Karpas-422 (cell line): ENCODE results near the gene CADM1. TPM values are rescaled to one million over a fixed set of nuclear protein-coding genes. Genes with fewer than 3 reads are reported as not detected.

Experiments used
- DNase-seq: peaks from one replicate; pipeline ENCODE4 v3.0.0-alpha.2; 2015
- H2AFZ ChIP-seq: fragments of 200-600 bp; sonication (generic); 2 replicates; pipeline ENCODE4 v1.6.1; 2014; ENCODE audit warnings: antibody characterized with exemption, low read length, mixed read lengths
- H3K27ac ChIP-seq: fragments of 200-600 bp; sonication (generic); 2 replicates; pipeline ENCODE4 v1.5.1; 2014; ENCODE audit warnings: mild to moderate bottlenecking, low read length, moderate library complexity
- H3K27me3 ChIP-seq: fragments of 200-600 bp; sonication (generic); 2 replicates; pipeline ENCODE4 v1.6.1; 2014; ENCODE audit warnings: low read length, mixed read lengths
- H3K36me3 ChIP-seq: fragments of 200-600 bp; sonication (generic); 2 replicates; pipeline ENCODE4 v1.6.1; 2014; ENCODE audit warnings: low read length, mixed read lengths; ENCODE audit not compliant: insufficient read depth
- H3K4me1 ChIP-seq: fragments of 200-600 bp; sonication (generic); 2 replicates; pipeline ENCODE4 v1.6.1; 2014; ENCODE audit warnings: mild to moderate bottlenecking, low read length, mixed read lengths
- H3K4me2 ChIP-seq: fragments of 200-600 bp; sonication (generic); 2 replicates; pipeline ENCODE4 v1.6.1; 2014; ENCODE audit warnings: low read length, low read depth, mild to moderate bottlenecking; ENCODE audit not compliant: poor library complexity, severe bottlenecking
- H3K4me3 ChIP-seq: fragments of 200-600 bp; sonication (generic); 2 replicates; pipeline ENCODE4 v1.5.1; 2014; ENCODE audit warnings: mild to moderate bottlenecking, antibody characterized with exemption, low read length, mixed read lengths
- H3K79me2 ChIP-seq: fragments of 200-600 bp; sonication (generic); 2 replicates; pipeline ENCODE4 v1.6.1; 2014; ENCODE audit warnings: mild to moderate bottlenecking, low read length, mixed read lengths
- H3K9ac ChIP-seq: fragments of 200-600 bp; sonication (generic); 2 replicates; pipeline ENCODE4 v1.6.0; 2014; ENCODE audit warnings: low read length
- H3K9me2 ChIP-seq: fragments of 200-600 bp; sonication (generic), shearing (Covaris generic); replicated peaks from 2 replicates; pipeline ENCODE4 v1.6.0; 2014; ENCODE audit warnings: mild to moderate bottlenecking, low read length, moderate library complexity; ENCODE audit not compliant: insufficient read depth
- H3K9me3 ChIP-seq: fragments of 300-700, 200-600 bp; sonication (generic); 2 replicates; pipeline ENCODE4 v1.6.1; 2014; ENCODE audit warnings: low read length, mixed read lengths
- H4K20me1 ChIP-seq: fragments of 200-600 bp; sonication (generic); 2 replicates; pipeline ENCODE4 v1.6.1; 2014; ENCODE audit warnings: mild to moderate bottlenecking, antibody characterized with exemption, low read length, low read depth; ENCODE audit not compliant: insufficient read depth
- total RNA-seq: library from RNA; depleted of rRNA; stranded (reverse); fragments of >200 nt; shearing (Covaris generic); gene quantifications from 2 replicates; pipeline ENCODE4 v1.2.3, GENCODE V29; 2014; ENCODE audit warnings: low replicate concordance

Gene CADM1
- total RNA-seq, 1 experiment from 2014 or later, result not detected

- no peak overlapping the region for H2AFZ ChIP-seq
- H3K4me3 ChIP-seq, result no peak overlapping the region
- no peaks in the 10 kb centered on the region for H3K79me2 ChIP-seq
- H3K9ac ChIP-seq, result no peak overlapping the region
- no peaks in the 10 kb centered on the region for H4K20me1 ChIP-seq
- H3K27me3 ChIP-seq, result no peaks in the 10 kb centered on the region
- H3K27ac ChIP-seq, result no peak overlapping the region
- no peaks in the 10 kb centered on the region for H3K36me3 ChIP-seq
- H3K4me2 ChIP-seq, result no peak overlapping the region
- no peak for DNase-seq
- no peaks in the 10 kb centered on the region for H3K4me1 ChIP-seq
- H3K9me2 ChIP-seq, result no peaks in the 10 kb centered on the region
- no peaks in the 10 kb centered on the region for H3K9me3 ChIP-seq
These were observed 322.7 kb downstream of the CADM1 start for GRCh38 chr11:115181538-115181937.

GRCh38 chr11:115180272-115180671 lies 323.9 kb downstream of the CADM1 start:
- no peak overlapping the region for H3K27ac ChIP-seq
- H3K9ac ChIP-seq, result no peak overlapping the region
- H3K36me3 ChIP-seq, result no peaks in the 10 kb centered on the region
- H3K4me1 ChIP-seq, result no peaks in the 10 kb centered on the region
- H3K4me2 ChIP-seq, result no peak overlapping the region
- no peaks in the 10 kb centered on the region for H3K27me3 ChIP-seq
- H3K9me2 ChIP-seq, result no peaks in the 10 kb centered on the region
- H3K4me3 ChIP-seq, result no peak overlapping the region
- no peaks in the 10 kb centered on the region for H4K20me1 ChIP-seq
- no peaks in the 10 kb centered on the region for H3K79me2 ChIP-seq
- DNase-seq, result no peak
- no peaks in the 10 kb centered on the region for H3K9me3 ChIP-seq
- H2AFZ ChIP-seq, result no peak overlapping the region

- Histone ChIP-seq H3K4me2 (no peak overlapping the region), H3K9me2 (no peaks in the 10 kb centered on the region), H2AFZ (no peak overlapping the region), H3K9ac (no peak overlapping the region), H3K4me3 (no peak overlapping the region), H3K79me2 (no peaks in the 10 kb centered on the region), H3K27me3 (no peaks in the 10 kb centered on the region), H3K9me3 (no peaks in the 10 kb centered on the region), H3K4me1 (no peaks in the 10 kb centered on the region), H3K36me3 (no peaks in the 10 kb centered on the region), H4K20me1 (no peaks in the 10 kb centered on the region), H3K27ac (no peak overlapping the region)
- DNase-seq, result no peak
These were observed 324.6 kb downstream of the CADM1 start for GRCh38 chr11:115179636-115180035.

GRCh38 chr11:115178705-115179104 lies 325.5 kb downstream of the CADM1 start:
- DNase-seq, result no peak
- no peaks in the 10 kb centered on the region for H3K36me3 ChIP-seq
- no peaks in the 10 kb centered on the region for H3K9me3 ChIP-seq
- H3K4me2 ChIP-seq, result no peak overlapping the region
- no peak overlapping the region for H3K27ac ChIP-seq
- no peaks in the 10 kb centered on the region for H3K79me2 ChIP-seq
- H3K9me2 ChIP-seq, result no peaks in the 10 kb centered on the region
- no peak overlapping the region for H3K4me3 ChIP-seq
- no peak overlapping the region for H2AFZ ChIP-seq
- no peaks in the 10 kb centered on the region for H3K27me3 ChIP-seq
- H3K4me1 ChIP-seq, result no peaks in the 10 kb centered on the region
- no peaks in the 10 kb centered on the region for H4K20me1 ChIP-seq
- no peak overlapping the region for H3K9ac ChIP-seq

- no peaks in the 10 kb centered on the region for H3K4me1 ChIP-seq
- H2AFZ ChIP-seq, result no peak overlapping the region
- no peaks in the 10 kb centered on the region for H3K36me3 ChIP-seq
- H3K9me3 ChIP-seq, result no peaks in the 10 kb centered on the region
- H3K4me2 ChIP-seq, result no peak overlapping the region
- H3K79me2 ChIP-seq, result no peaks in the 10 kb centered on the region
- DNase-seq, result no peak
- H3K4me3 ChIP-seq, result no peak overlapping the region
- no peaks in the 10 kb centered on the region for H3K9me2 ChIP-seq
- H3K9ac ChIP-seq, result no peak overlapping the region
- H3K27ac ChIP-seq, result no peak overlapping the region
- no peaks in the 10 kb centered on the region for H3K27me3 ChIP-seq
- no peaks in the 10 kb centered on the region for H4K20me1 ChIP-seq
These were observed 331.1 kb downstream of the CADM1 start for GRCh38 chr11:115173136-115173535.

- Histone ChIP-seq H3K9me3 (no peaks in the 10 kb centered on the region), H3K4me3 (no peak overlapping the region), H3K4me2 (no peak overlapping the region), H3K27ac (no peak overlapping the region), H3K4me1 (no peaks in the 10 kb centered on the region), H3K36me3 (no peaks in the 10 kb centered on the region), H4K20me1 (no peaks in the 10 kb centered on the region), H2AFZ (no peak overlapping the region), H3K79me2 (no peaks in the 10 kb centered on the region), H3K9me2 (no peaks in the 10 kb centered on the region), H3K27me3 (no peaks in the 10 kb centered on the region), H3K9ac (no peak overlapping the region)
- peak; percentile 68 for DNase-seq
These were observed 333.9 kb downstream of the CADM1 start for GRCh38 chr11:115170133-115170815.

GRCh38 chr11:115169251-115169650 lies 335.0 kb downstream of the CADM1 start:
- H3K4me1 ChIP-seq, result no peaks in the 10 kb centered on the region
- no peaks in the 10 kb centered on the region for H3K9me2 ChIP-seq
- DNase-seq, result no peak
- H3K9me3 ChIP-seq, result no peaks in the 10 kb centered on the region
- no peaks in the 10 kb centered on the region for H3K79me2 ChIP-seq
- no peak overlapping the region for H3K9ac ChIP-seq
- no peak overlapping the region for H2AFZ ChIP-seq
- H4K20me1 ChIP-seq, result no peaks in the 10 kb centered on the region
- H3K4me3 ChIP-seq, result no peak overlapping the region
- H3K36me3 ChIP-seq, result no peaks in the 10 kb centered on the region
- H3K27me3 ChIP-seq, result no peaks in the 10 kb centered on the region
- no peak overlapping the region for H3K27ac ChIP-seq
- no peak overlapping the region for H3K4me2 ChIP-seq

- no peak overlapping the region for H3K9ac ChIP-seq
- no peak for DNase-seq
- H3K79me2 ChIP-seq, result no peaks in the 10 kb centered on the region
- no peaks in the 10 kb centered on the region for H3K9me3 ChIP-seq
- H3K27ac ChIP-seq, result no peak overlapping the region
- H3K4me2 ChIP-seq, result no peak overlapping the region
- no peaks in the 10 kb centered on the region for H3K9me2 ChIP-seq
- no peaks in the 10 kb centered on the region for H3K27me3 ChIP-seq
- no peak overlapping the region for H3K4me3 ChIP-seq
- no peak overlapping the region for H2AFZ ChIP-seq
- H3K36me3 ChIP-seq, result no peaks in the 10 kb centered on the region
- H3K4me1 ChIP-seq, result no peaks in the 10 kb centered on the region
- no peaks in the 10 kb centered on the region for H4K20me1 ChIP-seq
These were observed 335.5 kb downstream of the CADM1 start for GRCh38 chr11:115168686-115169085.
